GM18511 (cell line): Measurements from ENCODE around the gene MCM3AP.
"Not testable (repeated sequence)": the region's sequence is repeated elsewhere in the genome, so short reads cannot be mapped to it uniquely, and the experiment has no call there.

Source experiments
- ATAC-seq: cut with Tn5 transposase; IDR thresholded peaks from one replicate; pipeline ENCODE4 v1.9.1; 2021; ENCODE audit warnings: mild to moderate bottlenecking, moderate library complexity; ENCODE audit not compliant: unreplicated experiment

The MCM3AP gene

DNA sequence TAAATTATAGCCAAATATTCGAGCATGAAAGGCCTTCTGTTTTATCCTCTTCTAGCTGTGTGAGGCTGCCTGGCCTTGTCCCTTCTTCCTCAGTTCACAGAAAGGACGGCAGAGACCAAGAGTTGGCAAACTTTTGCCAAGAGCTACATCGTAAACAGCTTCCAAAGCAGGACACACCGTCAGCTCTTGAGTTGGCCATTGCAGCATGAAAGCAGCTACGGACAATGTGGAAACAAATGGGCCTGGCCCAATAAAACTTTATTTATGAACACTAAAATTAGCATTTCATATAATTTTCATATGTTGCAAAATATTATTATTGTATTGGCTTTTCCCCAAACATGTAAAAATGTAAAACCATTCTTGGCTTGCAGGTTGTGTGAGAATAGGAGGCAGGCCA is 27.5 kb upstream of the MCM3AP start:
- ATAC-seq, result no peak

- no peak for ATAC-seq
These were observed 26.2 kb upstream of the MCM3AP start for GRCh38 chr21:46311568-46311967.

DNA sequence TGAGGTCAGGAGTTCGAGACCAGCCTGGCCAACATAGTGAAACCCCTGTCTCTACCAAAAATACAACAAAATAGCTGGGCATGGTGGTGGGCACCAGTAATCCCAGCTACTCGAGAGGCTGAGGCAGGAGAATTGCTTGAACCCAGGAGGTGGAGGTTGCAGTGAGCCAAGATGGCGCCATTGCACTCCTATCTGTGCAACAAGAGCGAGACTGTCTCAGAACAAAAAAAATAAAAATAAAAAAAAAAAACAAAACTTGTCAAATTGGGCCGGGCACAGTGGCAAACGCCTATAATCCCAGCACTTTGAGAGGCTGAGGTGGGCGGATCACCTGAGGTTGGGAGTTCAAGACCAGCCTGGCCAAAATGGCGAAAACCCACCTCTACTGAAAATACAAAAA is 24.8 kb upstream of the MCM3AP start:
- ATAC-seq, result not testable (repeated sequence)

DNA sequence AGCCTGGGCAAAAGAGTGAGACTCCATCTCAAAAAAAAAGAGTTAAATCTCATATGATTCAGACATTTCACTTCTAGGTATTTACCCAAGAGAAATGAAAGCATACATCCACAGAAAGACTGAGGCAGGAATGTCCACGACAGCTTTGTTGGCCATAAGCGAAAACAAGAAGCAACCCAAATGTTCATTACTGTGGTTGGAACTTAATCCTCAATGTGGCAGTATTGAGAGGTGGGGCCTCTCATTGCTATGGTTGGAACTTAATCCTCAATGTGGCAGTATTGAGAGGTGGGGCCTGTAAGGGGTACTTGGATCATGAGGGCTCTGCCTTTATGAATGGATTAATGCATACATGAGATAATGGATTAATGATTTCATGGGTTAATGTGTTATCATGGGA is 23.0 kb upstream of the MCM3AP start:
- ATAC-seq, result no peak

- ATAC-seq, result no peak
These were observed 22.2 kb upstream of the MCM3AP start for GRCh38 chr21:46307625-46308024.

GRCh38 chr21:46304955-46305354 is 19.5 kb upstream of the MCM3AP start:
- no peak for ATAC-seq

DNA sequence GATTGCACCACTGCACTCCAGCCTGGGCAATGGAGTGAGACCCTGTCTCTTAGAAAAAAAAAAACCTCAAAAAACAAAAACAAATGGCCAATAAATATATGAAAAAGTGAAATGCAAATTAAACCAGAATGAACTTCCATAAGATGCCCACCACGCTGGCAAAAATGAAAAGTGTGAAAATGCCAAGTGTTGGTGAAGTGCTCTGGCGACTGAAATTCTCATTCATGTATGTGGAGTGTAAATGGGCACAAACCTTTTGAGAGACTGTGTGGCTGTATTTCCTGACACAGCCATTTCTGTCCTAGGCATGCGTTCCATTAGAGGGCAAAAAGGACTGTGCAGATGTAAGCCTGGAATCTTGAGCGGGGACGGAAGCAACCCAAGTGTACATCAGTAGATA is 19.0 kb upstream of the MCM3AP start:
- ATAC-seq, result no peak

- ATAC-seq, result no peak
These were observed 16.3 kb upstream of the MCM3AP start for GRCh38 chr21:46301759-46302158.

DNA sequence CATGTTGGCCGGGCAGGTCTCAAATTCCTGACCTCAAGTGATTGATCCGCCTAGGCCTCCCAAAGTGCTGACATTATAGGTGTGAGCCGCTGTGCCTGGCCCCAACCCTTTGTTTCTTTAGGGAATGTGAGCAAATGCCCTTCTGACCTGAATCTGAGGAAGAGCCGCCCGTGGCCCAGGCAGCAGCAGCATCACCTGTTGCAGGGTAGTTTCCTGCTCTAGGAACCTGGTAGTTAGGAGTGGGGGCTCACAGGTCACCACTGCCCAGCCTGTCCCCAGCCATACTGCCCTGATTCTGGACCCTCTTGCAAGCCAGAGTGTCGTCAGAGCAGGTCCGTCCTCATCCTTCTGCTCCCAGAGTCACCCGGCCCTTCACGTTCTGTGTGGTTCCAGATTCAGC is 13.8 kb upstream of the MCM3AP start:
- ATAC-seq, result no peak

DNA sequence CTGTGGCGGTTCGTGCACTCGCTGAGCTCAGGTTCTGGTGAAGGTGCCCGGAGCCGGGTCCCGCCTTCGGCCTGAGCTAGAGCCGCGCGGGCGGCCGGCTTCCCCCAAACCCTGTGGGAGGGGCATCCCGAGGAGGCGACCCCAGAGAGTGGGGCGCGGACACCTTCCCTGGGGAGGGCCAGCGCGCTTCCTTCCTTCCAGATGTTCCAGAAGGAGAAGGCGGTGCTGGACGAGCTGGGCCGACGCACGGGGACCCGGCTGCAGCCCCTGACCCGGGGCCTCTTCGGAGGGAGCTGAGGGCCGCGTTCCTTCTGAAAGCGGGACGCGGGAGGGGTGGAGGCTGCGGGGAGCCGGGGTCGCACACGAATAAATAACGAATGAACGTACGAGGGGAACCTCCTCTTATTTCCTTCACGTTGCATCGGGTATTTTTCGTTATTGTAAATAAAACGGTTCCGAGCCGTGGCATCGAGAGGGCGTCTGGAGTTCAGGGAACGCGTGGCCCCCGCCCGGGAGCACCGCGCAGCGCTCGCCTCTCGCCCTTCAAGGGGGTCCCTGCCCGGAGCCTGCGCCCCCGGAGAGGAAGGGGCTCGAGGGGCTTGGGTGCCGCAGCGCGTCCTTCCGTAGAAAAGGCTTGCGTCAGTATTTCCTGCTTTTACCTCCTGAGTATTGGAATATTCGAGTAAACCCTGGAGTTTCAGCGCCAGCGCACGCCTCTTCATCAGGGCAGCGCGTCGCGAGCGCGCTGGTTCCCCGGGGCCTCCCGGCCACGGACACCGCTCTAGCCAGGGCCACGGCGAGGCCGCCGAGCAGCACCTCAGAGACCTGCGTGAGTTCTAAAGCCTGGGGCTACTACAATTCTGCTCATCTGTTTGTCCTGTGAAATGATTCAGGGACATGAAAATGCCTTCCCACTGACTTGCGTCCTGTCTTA is 12.2 kb upstream of the MCM3AP start:
- no peak for ATAC-seq

DNA sequence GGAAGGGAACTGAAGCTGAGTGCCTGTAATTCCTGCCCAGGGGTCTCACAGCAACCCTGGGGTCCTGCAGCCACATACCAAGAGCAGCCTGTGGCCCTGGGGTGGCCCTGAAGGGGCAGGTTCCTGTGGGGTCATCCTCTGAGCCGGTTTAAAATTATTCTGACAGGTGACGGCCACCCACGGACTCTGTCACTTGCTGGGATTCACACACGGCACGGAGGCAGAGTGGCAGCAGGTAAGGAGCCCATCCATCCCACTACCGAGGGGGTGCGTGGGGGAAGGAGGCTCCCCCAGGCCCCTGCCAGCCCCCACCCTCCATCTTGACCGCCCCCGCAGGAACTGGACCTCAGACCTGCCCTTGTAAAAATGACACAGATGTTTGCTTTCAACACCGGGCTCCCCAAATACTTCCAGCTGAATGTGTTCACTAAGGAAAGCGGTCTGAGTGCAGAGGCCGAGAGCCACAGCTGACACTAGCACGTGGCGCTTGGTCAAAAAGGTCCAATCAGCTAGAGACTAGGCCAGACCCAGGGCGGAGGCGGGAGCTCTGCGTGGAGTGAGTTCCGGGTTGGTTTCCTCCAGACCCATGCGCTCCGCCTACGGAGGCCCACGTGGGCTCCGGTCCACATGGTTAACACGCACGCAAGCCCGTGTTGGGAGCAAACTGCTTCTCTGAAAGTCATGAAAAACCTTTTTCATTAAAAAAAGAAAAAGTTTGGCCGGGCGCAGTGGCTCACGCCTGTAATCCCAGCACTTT is 10.8 kb upstream of the MCM3AP start:
- no peak for ATAC-seq

DNA sequence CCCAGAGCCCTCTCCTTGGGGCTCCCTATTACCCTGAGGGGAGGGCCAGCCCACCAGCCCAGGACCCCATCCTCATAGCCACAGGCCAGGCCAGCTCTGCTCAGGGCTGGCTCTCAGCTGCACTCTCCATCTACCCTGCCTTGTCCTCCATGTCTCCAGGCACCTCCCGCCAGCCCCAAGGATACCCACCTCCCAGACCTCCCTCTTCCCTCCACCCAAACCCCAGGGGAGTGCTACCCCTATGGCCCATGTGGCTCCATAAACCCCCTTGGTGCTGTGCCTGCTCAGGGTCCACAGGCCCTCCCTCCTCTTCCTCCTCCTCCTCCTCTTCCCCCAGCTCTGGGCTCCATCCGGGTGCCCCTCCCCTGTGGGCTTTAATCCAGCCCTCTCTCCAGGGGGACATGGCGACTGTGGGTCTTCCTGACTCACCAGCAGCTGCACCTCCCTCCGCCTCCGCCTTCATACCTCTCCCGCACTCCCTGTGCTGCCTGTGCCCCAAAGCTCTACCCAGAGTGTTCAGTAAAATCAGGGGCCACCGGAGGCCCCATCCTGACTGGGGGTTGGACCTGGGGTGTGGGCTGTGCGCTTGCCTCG is 9.9 kb upstream of the MCM3AP start:
- no peak for ATAC-seq

- no peak for ATAC-seq
These were observed 9.3 kb upstream of the MCM3AP start for GRCh38 chr21:46294647-46295176.

DNA sequence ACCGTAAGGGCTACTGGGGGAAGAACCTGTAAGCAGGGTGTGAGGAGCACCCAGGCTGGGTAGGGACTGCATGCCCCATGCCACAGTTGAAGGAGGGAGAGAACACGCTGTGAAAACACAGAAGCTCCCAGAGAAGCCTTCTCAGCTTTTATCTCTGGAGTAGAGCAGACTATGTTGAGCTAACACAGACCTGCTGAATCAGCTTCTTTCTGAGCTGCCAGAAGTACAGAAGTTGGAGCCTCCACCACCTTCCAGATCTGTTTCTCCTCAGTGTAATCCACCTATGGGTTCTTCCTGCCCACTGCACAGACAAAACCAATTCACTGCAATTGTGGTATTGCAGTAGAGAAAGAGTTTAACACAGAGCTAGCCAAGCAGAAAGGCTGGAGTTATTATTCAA is 6.2 kb upstream of the MCM3AP start:
- ATAC-seq, result no peak

- ATAC-seq, result no peak
These were observed 4.3 kb upstream of the MCM3AP start for GRCh38 chr21:46289655-46290179.

DNA sequence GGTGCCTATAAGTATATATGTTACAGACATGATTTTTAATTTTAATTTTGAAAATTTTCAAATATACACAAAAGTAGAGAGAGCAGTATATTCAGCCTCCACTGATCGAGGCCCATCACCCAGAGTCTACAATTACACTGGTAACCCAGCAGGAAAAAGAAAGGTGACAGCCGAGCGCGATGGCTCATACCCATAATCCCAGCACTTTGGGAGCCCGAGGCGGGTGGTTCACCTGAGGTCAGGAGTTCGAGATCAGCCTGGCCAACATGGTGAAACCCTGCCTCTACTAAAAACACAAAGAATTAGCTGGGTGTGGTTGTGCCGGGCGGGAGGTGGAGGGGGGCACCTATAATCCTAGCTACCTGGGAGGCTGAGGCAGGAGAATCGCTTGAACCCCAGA is 2.1 kb upstream of the MCM3AP start:
- no peak for ATAC-seq

- ATAC-seq, result no peak
These were observed 1.2 kb upstream of the MCM3AP start for GRCh38 chr21:46286648-46287002.

- peak; percentile 90 for ATAC-seq
These were observed 593 bp upstream of the MCM3AP start, which contains the start of gene YBEY for GRCh38 chr21:46285761-46286647. Gene YBEY (plus strand): TSS chr21:46286342. CDS start chr21:46286914, 572 bp downstream.

GRCh38 chr21:46284733-46285132 is 678 bp downstream of the MCM3AP start:
- ATAC-seq, result no peak

DNA sequence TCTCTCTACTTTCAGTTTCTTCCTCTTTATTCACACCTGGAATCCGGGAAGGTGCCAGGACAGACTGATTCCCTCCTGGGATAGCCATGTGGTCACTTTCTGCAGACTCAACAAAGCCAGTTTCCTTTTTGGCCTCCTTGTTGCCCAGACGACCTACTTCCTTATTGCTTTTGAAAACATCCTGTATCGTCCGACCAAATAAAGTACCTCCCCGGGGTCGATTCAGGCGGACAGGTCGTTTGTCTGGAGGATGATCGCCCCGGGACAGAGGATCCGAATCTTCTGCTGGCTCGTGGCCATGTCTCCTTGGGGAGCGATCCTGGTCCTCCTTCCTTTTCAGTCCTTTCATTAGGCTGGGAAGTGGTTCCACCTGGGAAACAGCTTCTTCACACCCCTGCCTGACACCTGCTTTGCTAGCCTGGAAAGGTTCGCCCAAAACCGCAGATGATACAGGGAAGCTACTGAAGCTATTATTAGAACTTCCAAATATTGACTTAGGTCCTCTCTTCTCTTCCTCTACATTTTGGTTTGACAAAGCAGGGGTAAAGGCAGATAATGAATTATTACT is 1.2 kb downstream of the MCM3AP start:
- no peak for ATAC-seq
